RWPE2 (cell line): ENCODE data around the gene C1QL1.

Source experiments
- ATAC-seq: fragments of 200-7000 bp; cut with Tn5 transposase; 3 replicates; pipeline ENCODE4 v1.9.1; 2021; ENCODE audit warnings: low read depth
- DNase-seq: peaks from one replicate; pipeline ENCODE4 v3.0.0-alpha.2; 2020; ENCODE audit warnings: low spot score
- H3K27ac ChIP-seq: fragments of 450-650 bp; 2 replicates; pipeline ENCODE4 v1.5.1; 2017; ENCODE audit warnings: mild to moderate bottlenecking; ENCODE audit not compliant: poor library complexity, severe bottlenecking
- H3K27me3 ChIP-seq: fragments of 250-450 bp; sonication (Bioruptor Pico); 2 replicates; pipeline ENCODE4 v1.5.1; 2021; ENCODE audit warnings: mild to moderate bottlenecking, moderate library complexity; ENCODE audit not compliant: insufficient read depth, poor library complexity, severe bottlenecking
- H3K36me3 ChIP-seq: fragments of 250-450 bp; sonication (Bioruptor Pico); 2 replicates; pipeline ENCODE4 v1.5.1; 2020; ENCODE audit warnings: low read depth, mild to moderate bottlenecking, moderate library complexity
- H3K4me1 ChIP-seq: fragments of 250-450 bp; sonication (Bioruptor Pico); 2 replicates; pipeline ENCODE4 v1.5.1; 2021; ENCODE audit warnings: mild to moderate bottlenecking, moderate library complexity; ENCODE audit not compliant: insufficient read depth, poor library complexity, severe bottlenecking
- H3K4me3 ChIP-seq: fragments of 250-450 bp; sonication (Bioruptor Pico); 2 replicates; pipeline ENCODE4 v1.5.1; 2021; ENCODE audit warnings: mild to moderate bottlenecking, moderate library complexity; ENCODE audit not compliant: severe bottlenecking
- H3K9me3 ChIP-seq: fragments of 250-450 bp; sonication (Bioruptor Pico); 2 replicates; pipeline ENCODE4 v1.5.1; 2021; ENCODE audit warnings: mild to moderate bottlenecking, moderate library complexity; ENCODE audit not compliant: severe bottlenecking
- CTCF ChIP-seq: fragments of 450-650 bp; IDR thresholded peaks from one replicate; pipeline ENCODE4 v1.5.1; 2017; ENCODE audit warnings: mild to moderate bottlenecking, moderate library complexity; ENCODE audit not compliant: poor library complexity, severe bottlenecking

The C1QL1 gene

GRCh38 chr17:44915862-44916780 is 52.0 kb downstream of the C1QL1 start:
- no peak overlapping the region for H3K4me3 ChIP-seq
- H3K36me3 ChIP-seq, result no peaks in the 10 kb centered on the region
- H3K27me3 ChIP-seq, result no peaks in the 10 kb centered on the region
- ATAC-seq (peak; percentile 3; the same call in 1 of the 3 replicates), DNase-seq (no peak)
- TF ChIP-seq CTCF, result no peak
- peak overlapping the region; percentile 81 for H3K27ac ChIP-seq
- H3K4me1 ChIP-seq, result peaks cover 30% of the 10 kb centered on the region
- no peaks in the 10 kb centered on the region for H3K9me3 ChIP-seq

GRCh38 chr17:44915321-44915726 is 52.8 kb downstream of the C1QL1 start, which contains the start of gene GFAP:
TSS of gene GFAP (minus strand) at chr17:44915500. CDS start at chr17:44915486, 14 bp downstream.
- TF ChIP-seq CTCF, result no peak
- H3K36me3 ChIP-seq, result no peaks in the 10 kb centered on the region
- H3K4me1 ChIP-seq, result peaks cover 30% of the 10 kb centered on the region
- DNase-seq, result no peak
- H3K27me3 ChIP-seq, result no peaks in the 10 kb centered on the region
- H3K9me3 ChIP-seq, result no peaks in the 10 kb centered on the region
- no peak within 1 kb of the TSS for H3K4me3 ChIP-seq
- no peak for ATAC-seq
- H3K27ac ChIP-seq, result peak within 1 kb of the TSS; percentile 81

GRCh38 chr17:44914698-44915271 is 53.3 kb downstream of the C1QL1 start:
- no peaks in the 10 kb centered on the region for H3K36me3 ChIP-seq
- peaks cover 33% of the 10 kb centered on the region for H3K4me1 ChIP-seq
- no peak overlapping the region for H3K27ac ChIP-seq
- no peaks in the 10 kb centered on the region for H3K9me3 ChIP-seq
- no peak for TF ChIP-seq CTCF
- no peaks in the 10 kb centered on the region for H3K27me3 ChIP-seq
- DNase-seq, result no peak
- H3K4me3 ChIP-seq, result no peak overlapping the region
- ATAC-seq, result no peak

GRCh38 chr17:44914148-44914547 is 54.0 kb downstream of the C1QL1 start:
- no peaks in the 10 kb centered on the region for H3K27me3 ChIP-seq
- ATAC-seq (no peak), DNase-seq (no peak)
- H3K4me3 ChIP-seq, result no peak overlapping the region
- peaks cover 40% of the 10 kb centered on the region for H3K4me1 ChIP-seq
- TF ChIP-seq CTCF, result no peak
- no peak overlapping the region for H3K27ac ChIP-seq
- no peaks in the 10 kb centered on the region for H3K9me3 ChIP-seq
- no peaks in the 10 kb centered on the region for H3K36me3 ChIP-seq

GRCh38 chr17:44913676-44914075 is 54.4 kb downstream of the C1QL1 start:
- no peak overlapping the region for H3K4me3 ChIP-seq
- no peak for DNase-seq
- no peaks in the 10 kb centered on the region for H3K9me3 ChIP-seq

More at GRCh38 chr17:44913676-44914075, 54.4 kb downstream of the C1QL1 start:
- H3K36me3 ChIP-seq, result no peaks in the 10 kb centered on the region
- peaks cover 41% of the 10 kb centered on the region for H3K4me1 ChIP-seq
- no peak for TF ChIP-seq CTCF
- no peak overlapping the region for H3K27ac ChIP-seq
- no peaks in the 10 kb centered on the region for H3K27me3 ChIP-seq
- no peak for ATAC-seq
